ENCODE measurements around the gene AQP3. TPM values are rescaled to one million over a fixed set of nuclear protein-coding genes. Genes with fewer than 3 reads are reported as not detected.

Gene AQP3
- total RNA-seq, 3 donors from 2014 or later: 19.0 to 47.9 (median 45.1) TPM

Other genes starting within 250 kb of the AQP3 start
- not detected for gene SPINK4, start 207.4 kb downstream of the AQP3 start, total RNA-seq
- 10 to 100 TPM; 34.7 to 54.7 (median 44.9) TPM for gene BAG1, start 182.9 kb downstream of the AQP3 start, total RNA-seq
- 10 to 100 TPM; 63.1 to 73.4 (median 65.5) TPM for gene CHMP5, start 182.5 kb downstream of the AQP3 start, total RNA-seq
- gene NFX1, start 157.1 kb downstream of the AQP3 start, total RNA-seq: 10 to 100 TPM; 36.3 to 45.5 (median 38.3) TPM
- 100 to 1,000 TPM in 1 of 3 donors, 10 to 100 TPM in 2; 29.3 to 193 (median 38.3) TPM for gene AQP7, start 45.0 kb downstream of the AQP3 start, total RNA-seq
- 10 to 100 TPM; 14.2 to 23.9 (median 22.3) TPM for gene NOL6, start 26.3 kb upstream of the AQP3 start, total RNA-seq
- not detected for gene ANKRD18B, start 76.7 kb upstream of the AQP3 start, total RNA-seq